ENCODE measurements around the gene LMO3. TPM values are rescaled to one million over a fixed set of nuclear protein-coding genes. Genes with fewer than 3 reads are reported as not detected.

The LMO3 gene
- total and polyA plus RNA-seq, 2 experiments from 2014 or later = 7.9 to 15.1 TPM

DNA sequence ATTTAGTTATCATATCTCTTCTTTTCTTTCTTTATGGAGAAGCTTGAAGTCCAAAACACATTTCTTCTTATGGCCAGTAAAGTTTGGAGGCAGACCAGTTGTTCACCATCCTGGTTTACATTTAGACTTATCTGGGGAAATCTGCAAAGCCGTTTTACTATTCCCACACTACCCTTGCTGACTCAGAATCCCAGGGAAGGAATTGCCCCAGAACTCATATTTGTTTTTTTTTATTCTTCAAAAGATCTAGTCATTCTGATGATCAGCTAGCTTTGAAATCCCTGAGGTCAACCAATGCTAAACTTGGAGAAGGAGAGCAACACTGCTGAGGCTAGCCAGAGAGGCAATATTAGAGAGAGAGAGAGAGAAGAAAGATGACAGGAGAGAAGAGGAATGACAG is 12.3 kb upstream of the LMO3 start:
- Mint-ChIP-seq H3K27ac (no peak overlapping the region), H3K36me3 (ENCODE audit: low read depth) (no peaks in the 10 kb centered on the region), H3K4me3 (no peak overlapping the region), H3K27me3 (ENCODE audit: insufficient read depth, low read depth, poor library complexity) (no peaks in the 10 kb centered on the region), H3K9me3 (no peaks in the 10 kb centered on the region; the same call in 2 of the 3 replicates), H3K4me1 (peaks cover 10% of the 10 kb centered on the region)
- no peak overlapping the region for H3K27ac ChIP-seq (ENCODE audit: low read depth)
- no peak for ATAC-seq
- peaks cover 6% of the 10 kb centered on the region for H3K4me1 ChIP-seq (ENCODE audit: insufficient read depth)
- no peak overlapping the region for H2AFZ ChIP-seq
- H3K4me3 ChIP-seq = no peak overlapping the region
- no peak overlapping the region for H3K4me2 ChIP-seq
- no peaks in the 10 kb centered on the region for H3K79me2 ChIP-seq (replicated peaks; ENCODE audit: insufficient read depth)
- DNase-seq (ENCODE audit: low spot score) = no peak
- no peaks in the 10 kb centered on the region for H4K20me1 ChIP-seq (replicated peaks; ENCODE audit: insufficient read depth)
- no peak for TF ChIP-seq EZH2 (IDR thresholded peaks at IDR 0.05; ENCODE audit: low read depth, unreplicated experiment)
- no peak for TF ChIP-seq ZNF114 (CRISPR knock-in tag; IDR thresholded peaks at IDR 0.05)
- no peaks in the 10 kb centered on the region for H3K36me3 ChIP-seq (ENCODE audit: insufficient read depth)
- no peaks in the 10 kb centered on the region for H3K27me3 ChIP-seq (ENCODE audit: insufficient read depth)
- no peaks in the 10 kb centered on the region; the same call in 1 of the 2 replicates for H3K9me2 ChIP-seq (ENCODE audit: insufficient read depth)
- H3F3A ChIP-seq (replicated peaks; ENCODE audit: low read depth) = no peaks in the 10 kb centered on the region

- H3K4me3 Mint-ChIP-seq = no peak overlapping the region
- Histone ChIP-seq H3K4me3 (no peak overlapping the region), H2AFZ (no peak overlapping the region), H3K4me2 (0 out of 2 replicates have a peak overlapping the region, but pooled peaks have one; percentile 35), H4K20me1 (replicated peaks; ENCODE audit: insufficient read depth) (no peaks in the 10 kb centered on the region), H3K4me1 (ENCODE audit: insufficient read depth) (peaks cover 49% of the 10 kb centered on the region), H3K9me2 (ENCODE audit: insufficient read depth) (no peaks in the 10 kb centered on the region; the same call in 1 of the 2 replicates), H3K36me3 (ENCODE audit: insufficient read depth) (no peaks in the 10 kb centered on the region), H3K27ac (ENCODE audit: low read depth) (no peak overlapping the region), H3F3A (replicated peaks; ENCODE audit: low read depth) (no peaks in the 10 kb centered on the region), H3K79me2 (replicated peaks; ENCODE audit: insufficient read depth) (no peaks in the 10 kb centered on the region), H3K27me3 (ENCODE audit: insufficient read depth) (peaks cover 21% of the 10 kb centered on the region)
- H3K27ac Mint-ChIP-seq = no peak overlapping the region
- no peaks in the 10 kb centered on the region for H3K9me3 Mint-ChIP-seq
- H3K27me3 Mint-ChIP-seq (ENCODE audit: insufficient read depth, low read depth, poor library complexity) = peaks cover 7% of the 10 kb centered on the region
- H3K4me1 Mint-ChIP-seq = peaks cover 53% of the 10 kb centered on the region
- DNase-seq (ENCODE audit: low spot score) (no peak), ATAC-seq (no peak)
- H3K36me3 Mint-ChIP-seq (ENCODE audit: low read depth) = no peaks in the 10 kb centered on the region
- TF ChIP-seq JUNB (IDR thresholded peaks at IDR 0.05; ENCODE audit: unreplicated experiment) (no peak), POLR2AphosphoS5 (IDR thresholded peaks at IDR 0.05; ENCODE audit: low read depth) (no peak), EZH2phosphoT487 (IDR thresholded peaks at IDR 0.05; ENCODE audit: unreplicated experiment) (no peak), EZH2 (IDR thresholded peaks at IDR 0.05; ENCODE audit: low read depth, unreplicated experiment) (no peak), REST (IDR thresholded peaks at IDR 0.05; ENCODE audit: unreplicated experiment) (no peak), CREB1 (CRISPR knock-in tag; IDR thresholded peaks at IDR 0.05; ENCODE audit: low read depth) (no peak), ZNF114 (CRISPR knock-in tag; IDR thresholded peaks at IDR 0.05) (no peak), NANOG (IDR thresholded peaks at IDR 0.05; ENCODE audit: borderline replicate concordance) (no peak), STAT1 (IDR thresholded peaks at IDR 0.05; ENCODE audit: unreplicated experiment) (no peak)
- TF ChIP-seq, protein P1, sequence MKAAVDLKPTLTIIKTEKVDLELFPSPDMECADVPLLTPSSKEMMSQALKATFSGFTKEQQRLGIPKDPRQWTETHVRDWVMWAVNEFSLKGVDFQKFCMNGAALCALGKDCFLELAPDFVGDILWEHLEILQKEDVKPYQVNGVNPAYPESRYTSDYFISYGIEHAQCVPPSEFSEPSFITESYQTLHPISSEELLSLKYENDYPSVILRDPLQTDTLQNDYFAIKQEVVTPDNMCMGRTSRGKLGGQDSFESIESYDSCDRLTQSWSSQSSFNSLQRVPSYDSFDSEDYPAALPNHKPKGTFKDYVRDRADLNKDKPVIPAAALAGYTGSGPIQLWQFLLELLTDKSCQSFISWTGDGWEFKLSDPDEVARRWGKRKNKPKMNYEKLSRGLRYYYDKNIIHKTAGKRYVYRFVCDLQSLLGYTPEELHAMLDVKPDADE (IDR thresholded peaks at IDR 0.05) = no peak
These were observed 7.2 kb upstream of the LMO3 start for GRCh38 chr12:16613199-16613598.
